ENCODE data around the gene FOXP2. TPM values are rescaled to one million over a fixed set of nuclear protein-coding genes. Genes with fewer than 3 reads are reported as not detected.

Gene FOXP2
- total RNA-seq, 4 donors from 2014 or later, result 5.6 to 22.1 (median 6.7) TPM

DNA sequence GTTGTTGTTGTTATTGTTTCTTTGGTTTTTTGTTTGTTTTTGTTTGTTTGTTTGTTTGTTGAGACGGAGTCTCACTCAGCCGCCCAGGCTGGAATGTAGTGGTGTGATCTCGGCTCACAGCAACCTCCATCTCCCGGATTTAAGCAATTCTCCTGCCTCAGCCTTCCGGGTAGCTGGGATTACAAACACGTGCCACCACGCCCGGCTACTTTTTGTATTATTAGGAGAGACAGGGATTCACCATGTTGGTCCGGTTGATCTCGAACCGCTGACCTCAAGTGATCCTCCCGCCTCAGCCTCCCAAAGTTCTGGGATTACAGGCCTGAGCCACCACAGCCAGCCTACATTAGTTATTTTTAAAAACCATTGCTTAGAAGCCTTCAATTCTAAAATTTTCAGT, 45.0 kb downstream of the FOXP2 start:
- WGBS, 2 donors, result 89 to 90% methylated on average over 11 to 12 of the region's 12 CpGs
- no peak overlapping the region for H3K4me3 ChIP-seq
- DNase-seq, result no peak
- intact Hi-C loops (cut with DNase I), result no loop called here
- no peak overlapping the region for H3K27ac ChIP-seq
- H3K27me3 ChIP-seq, result no peaks in the 10 kb centered on the region
- no peaks in the 10 kb centered on the region for H3K4me1 ChIP-seq
- H3K9me3 ChIP-seq, result no peaks in the 10 kb centered on the region
- TF ChIP-seq POLR2A (IDR thresholded peaks at IDR 0.05), result no peak
- TF ChIP-seq, protein P1, sequence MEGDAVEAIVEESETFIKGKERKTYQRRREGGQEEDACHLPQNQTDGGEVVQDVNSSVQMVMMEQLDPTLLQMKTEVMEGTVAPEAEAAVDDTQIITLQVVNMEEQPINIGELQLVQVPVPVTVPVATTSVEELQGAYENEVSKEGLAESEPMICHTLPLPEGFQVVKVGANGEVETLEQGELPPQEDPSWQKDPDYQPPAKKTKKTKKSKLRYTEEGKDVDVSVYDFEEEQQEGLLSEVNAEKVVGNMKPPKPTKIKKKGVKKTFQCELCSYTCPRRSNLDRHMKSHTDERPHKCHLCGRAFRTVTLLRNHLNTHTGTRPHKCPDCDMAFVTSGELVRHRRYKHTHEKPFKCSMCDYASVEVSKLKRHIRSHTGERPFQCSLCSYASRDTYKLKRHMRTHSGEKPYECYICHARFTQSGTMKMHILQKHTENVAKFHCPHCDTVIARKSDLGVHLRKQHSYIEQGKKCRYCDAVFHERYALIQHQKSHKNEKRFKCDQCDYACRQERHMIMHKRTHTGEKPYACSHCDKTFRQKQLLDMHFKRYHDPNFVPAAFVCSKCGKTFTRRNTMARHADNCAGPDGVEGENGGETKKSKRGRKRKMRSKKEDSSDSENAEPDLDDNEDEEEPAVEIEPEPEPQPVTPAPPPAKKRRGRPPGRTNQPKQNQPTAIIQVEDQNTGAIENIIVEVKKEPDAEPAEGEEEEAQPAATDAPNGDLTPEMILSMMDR (IDR thresholded peaks at IDR 0.05), result no peak
- H3K36me3 ChIP-seq, result no peaks in the 10 kb centered on the region

DNA sequence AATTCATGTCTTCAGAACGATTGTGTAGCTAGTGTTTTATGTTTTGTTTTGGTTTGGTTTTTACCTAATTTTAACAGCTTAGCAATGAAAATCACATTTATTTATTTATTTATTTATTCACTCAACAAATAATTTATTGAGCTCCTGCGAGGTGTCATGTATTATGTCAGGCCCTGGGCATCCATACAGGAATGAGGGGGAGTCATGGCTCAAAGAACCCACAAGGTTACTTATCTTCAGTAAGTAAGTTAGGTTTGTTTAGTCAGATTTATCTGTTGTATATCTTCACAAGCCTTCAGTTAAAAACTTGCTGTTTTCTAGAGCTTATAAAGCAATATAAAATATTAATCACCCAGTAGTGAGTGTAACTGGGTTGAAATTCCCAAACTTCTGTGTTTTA, 45.4 kb downstream of the FOXP2 start:
- Histone ChIP-seq H3K27me3 (no peaks in the 10 kb centered on the region), H3K9me3 (no peaks in the 10 kb centered on the region), H3K36me3 (no peaks in the 10 kb centered on the region), H3K4me1 (no peaks in the 10 kb centered on the region), H3K27ac (no peak overlapping the region), H3K4me3 (no peak overlapping the region)
- WGBS, 2 donors, result 73 to 75% methylated on average over 2 of the region's 2 CpGs
- DNase-seq, result no peak
- intact Hi-C loops (cut with DNase I), result no loop called here
- no peak for TF ChIP-seq POLR2A (IDR thresholded peaks at IDR 0.05)
- TF ChIP-seq, protein P1 (IDR thresholded peaks at IDR 0.05), result no peak

DNA sequence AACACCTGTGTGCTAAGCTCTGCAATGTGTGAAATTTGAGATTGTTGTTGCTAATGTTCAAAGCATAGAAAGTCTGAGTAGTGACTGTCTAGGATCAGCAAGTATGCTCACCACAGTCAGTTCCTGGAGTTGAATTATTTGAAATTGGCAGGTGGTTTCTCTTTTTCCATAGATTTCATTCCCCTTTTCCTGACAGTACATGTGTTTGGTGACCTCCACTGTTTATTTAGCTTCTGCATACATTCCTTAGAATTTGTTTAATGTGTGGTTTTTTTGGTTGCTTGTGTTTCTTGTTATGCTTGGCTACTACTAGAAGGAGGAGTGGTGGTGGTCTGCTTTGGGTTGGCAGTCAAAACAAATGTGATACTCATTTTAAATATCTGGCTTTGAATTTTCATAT, 52.3 kb downstream of the FOXP2 start:
- no peaks in the 10 kb centered on the region for H3K27me3 ChIP-seq
- H3K9me3 ChIP-seq, result no peaks in the 10 kb centered on the region
- DNase-seq, result no peak
- TF ChIP-seq, protein P1 (IDR thresholded peaks at IDR 0.05), result no peak
- TF ChIP-seq POLR2A (IDR thresholded peaks at IDR 0.05), result no peak
- no peaks in the 10 kb centered on the region for H3K36me3 ChIP-seq
- H3K4me3 ChIP-seq, result no peak overlapping the region
- H3K27ac ChIP-seq, result no peak overlapping the region
- intact Hi-C loops (cut with DNase I), result no loop called here
- H3K4me1 ChIP-seq, result peaks cover 0 to 3% (median 0%) of the 10 kb centered on the region in 3 donors

DNA sequence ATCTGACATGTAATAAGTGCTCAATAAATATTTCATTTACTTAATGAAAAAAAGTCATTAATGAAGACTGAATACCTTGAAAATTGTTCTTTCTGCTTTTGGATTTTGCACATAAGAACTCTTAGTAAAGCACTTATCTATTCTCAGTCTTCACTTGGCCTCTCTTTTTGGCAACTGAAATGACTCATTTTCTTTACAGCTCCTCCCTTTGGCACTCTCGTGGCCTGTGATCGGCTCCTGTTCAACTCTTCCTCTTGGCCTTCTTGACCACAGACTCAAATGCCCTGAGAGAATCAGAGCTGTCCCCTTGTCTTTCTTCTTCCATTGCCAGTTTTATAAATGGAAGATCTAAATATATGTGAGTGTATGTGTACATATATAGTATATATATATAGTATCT, 54.2 kb downstream of the FOXP2 start:
- no peaks in the 10 kb centered on the region for H3K36me3 ChIP-seq
- intact Hi-C loops (cut with DNase I), result no loop called here
- H3K4me1 ChIP-seq, result peaks cover 0 to 3% (median 0%) of the 10 kb centered on the region in 3 donors
- no peak overlapping the region for H3K4me3 ChIP-seq
- TF ChIP-seq, protein P1 (IDR thresholded peaks at IDR 0.05), result no peak
- no peak for TF ChIP-seq POLR2A (IDR thresholded peaks at IDR 0.05)
- WGBS, 2 donors, result 24 to 31% methylated on average over 2 of the region's 2 CpGs
- H3K9me3 ChIP-seq, result no peaks in the 10 kb centered on the region
- H3K27ac ChIP-seq, result no peak overlapping the region
- DNase-seq, result no peak
- H3K27me3 ChIP-seq, result no peaks in the 10 kb centered on the region

DNA sequence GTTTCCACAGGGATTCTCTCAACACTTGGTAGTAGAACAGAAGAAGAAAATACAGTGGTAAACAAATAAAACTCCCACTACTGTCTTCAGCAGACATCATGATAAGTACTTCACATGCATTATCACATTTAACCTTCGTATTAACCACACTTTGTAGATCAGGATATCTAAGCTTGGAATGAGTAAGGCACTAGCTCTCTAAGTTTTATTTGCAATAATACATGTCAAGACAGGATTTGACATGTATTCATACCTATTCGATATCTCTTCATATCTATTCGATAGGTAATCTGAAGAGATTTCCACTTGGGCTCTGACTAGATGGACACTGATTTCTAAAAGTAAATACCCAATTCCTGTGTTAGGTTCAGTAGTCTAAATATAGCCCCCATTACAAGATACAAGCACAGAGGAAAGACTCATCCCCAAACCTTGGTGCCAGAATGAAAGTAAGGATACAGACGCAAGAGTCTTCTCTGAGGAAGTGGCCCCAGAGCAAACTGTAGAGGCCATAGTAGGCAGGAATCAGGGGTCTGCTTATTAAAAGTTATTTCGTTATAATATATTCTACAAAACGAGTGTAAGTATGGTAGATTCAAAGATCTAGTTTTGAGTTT, 58.4 kb downstream of the FOXP2 start:
- Histone ChIP-seq H3K27me3 (no peaks in the 10 kb centered on the region), H3K36me3 (no peaks in the 10 kb centered on the region), H3K9me3 (no peaks in the 10 kb centered on the region), H3K4me3 (no peak overlapping the region), H3K27ac (no peak overlapping the region), H3K4me1 (peaks cover 0 to 3% (median 0%) of the 10 kb centered on the region in 3 donors)
- no peak for DNase-seq
- intact Hi-C loops (cut with DNase I), result no loop called here
- WGBS, 2 donors, result 71 to 74% methylated on average over 6 of the region's 6 CpGs
- TF ChIP-seq, protein P1 (IDR thresholded peaks at IDR 0.05), result no peak
- no peak for TF ChIP-seq POLR2A (IDR thresholded peaks at IDR 0.05)
